ENCODE data around the gene SLC22A12. TPM values are rescaled to one million over a fixed set of nuclear protein-coding genes. Genes with fewer than 3 reads are reported as not detected.
A peak's percentile ranks its signal among the peaks of the same experiment; 100 is the strongest.

The SLC22A12 gene
- total and polyA plus RNA-seq, 2 donors from 2014 or later = 5.3 to 85.9 TPM

DNA sequence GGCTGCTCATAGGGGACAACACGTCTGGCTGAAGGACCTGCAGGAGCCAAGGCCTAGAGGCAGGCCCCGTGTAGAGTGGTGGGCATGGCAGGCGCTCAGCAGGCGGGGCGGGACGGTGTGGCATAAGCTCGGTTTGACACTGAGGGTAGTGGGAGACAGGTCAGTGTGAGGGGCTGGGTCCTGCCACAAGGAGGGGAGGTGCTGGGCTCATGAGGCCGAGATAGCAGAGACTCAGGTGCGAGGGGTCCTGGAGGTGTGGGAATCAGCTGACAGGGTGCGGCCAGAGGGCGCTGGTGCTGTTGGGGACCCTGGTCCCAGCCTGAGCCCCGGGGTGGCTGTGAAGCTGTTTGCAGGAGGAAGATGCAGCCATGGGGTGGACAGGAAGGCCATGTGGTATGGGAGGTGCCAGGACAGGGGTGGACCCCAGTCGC is 6.7 kb downstream of the SLC22A12 start:
- Histone ChIP-seq H3K4me1 (ENCODE audit: control insufficient read depth in 2 of 3, insufficient read depth in 2 of 3, low read depth in 1 of 3, low read length in 3 of 3) (no peaks in the 10 kb centered on the region), H3K4me3 (ENCODE audit: low read length in 3 of 3) (no peak overlapping the region), H3K36me3 (ENCODE audit: control insufficient read depth in 2 of 3, insufficient read depth in 3 of 3, low read length in 3 of 3) (no peaks in the 10 kb centered on the region), H3K9me3 (ENCODE audit: control insufficient read depth in 2 of 3, insufficient read depth in 1 of 3, low read length in 3 of 3) (peaks cover 0 to 2% (median 0%) of the 10 kb centered on the region in 3 donors), H3K27me3 (ENCODE audit: control insufficient read depth, insufficient read depth, low read length) (no peaks in the 10 kb centered on the region), H3K27ac (ENCODE audit: low read depth in 2 of 2, low read length in 2 of 2) (no peak overlapping the region), H3K9ac (ENCODE audit: low read length in 3 of 3) (no peak overlapping the region)
- FAIRE-seq (no peak), DNase-seq (peak in 1 of 5 donors; percentile 46)
- TF ChIP-seq, protein P1, sequence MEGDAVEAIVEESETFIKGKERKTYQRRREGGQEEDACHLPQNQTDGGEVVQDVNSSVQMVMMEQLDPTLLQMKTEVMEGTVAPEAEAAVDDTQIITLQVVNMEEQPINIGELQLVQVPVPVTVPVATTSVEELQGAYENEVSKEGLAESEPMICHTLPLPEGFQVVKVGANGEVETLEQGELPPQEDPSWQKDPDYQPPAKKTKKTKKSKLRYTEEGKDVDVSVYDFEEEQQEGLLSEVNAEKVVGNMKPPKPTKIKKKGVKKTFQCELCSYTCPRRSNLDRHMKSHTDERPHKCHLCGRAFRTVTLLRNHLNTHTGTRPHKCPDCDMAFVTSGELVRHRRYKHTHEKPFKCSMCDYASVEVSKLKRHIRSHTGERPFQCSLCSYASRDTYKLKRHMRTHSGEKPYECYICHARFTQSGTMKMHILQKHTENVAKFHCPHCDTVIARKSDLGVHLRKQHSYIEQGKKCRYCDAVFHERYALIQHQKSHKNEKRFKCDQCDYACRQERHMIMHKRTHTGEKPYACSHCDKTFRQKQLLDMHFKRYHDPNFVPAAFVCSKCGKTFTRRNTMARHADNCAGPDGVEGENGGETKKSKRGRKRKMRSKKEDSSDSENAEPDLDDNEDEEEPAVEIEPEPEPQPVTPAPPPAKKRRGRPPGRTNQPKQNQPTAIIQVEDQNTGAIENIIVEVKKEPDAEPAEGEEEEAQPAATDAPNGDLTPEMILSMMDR (IDR thresholded peaks at IDR 0.05; ENCODE audit: borderline replicate concordance, extremely low read depth, insufficient read depth) = no peak
- intact Hi-C loops (cut with DNase I) = no loop called here

DNA sequence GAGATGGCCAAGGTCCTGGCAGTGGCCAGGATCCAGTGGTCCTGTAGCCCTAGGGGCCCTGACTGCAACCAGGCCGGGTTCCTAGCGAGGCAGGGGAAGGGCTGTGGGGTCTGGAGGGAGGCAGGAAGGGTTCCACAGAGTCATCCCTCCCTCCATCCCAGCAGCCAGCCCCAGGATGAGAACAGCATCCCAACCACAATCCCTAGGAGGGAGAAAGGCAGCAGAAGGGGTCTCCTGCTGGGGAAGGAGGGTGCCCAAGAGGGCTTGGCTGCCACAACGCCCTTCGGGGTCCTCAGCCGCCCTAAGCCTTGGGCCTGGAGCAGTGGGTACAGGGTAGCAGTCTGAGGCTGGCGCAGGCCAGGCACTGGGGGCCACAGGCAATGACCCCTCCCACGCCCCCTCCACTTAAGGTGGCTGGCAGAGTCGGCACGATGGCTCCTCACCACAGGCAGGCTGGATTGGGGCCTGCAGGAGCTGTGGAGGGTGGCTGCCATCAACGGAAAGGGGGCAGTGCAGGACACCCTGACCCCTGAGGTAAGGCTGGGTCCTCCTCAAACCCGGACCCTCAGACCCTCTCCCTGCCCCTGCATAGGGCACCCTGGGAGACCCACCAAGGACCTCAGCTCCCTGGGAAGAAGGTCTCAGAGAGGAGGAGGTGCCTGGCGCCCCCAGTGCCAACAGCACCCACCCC is 7.2 kb downstream of the SLC22A12 start:
- Histone ChIP-seq H3K4me1 (ENCODE audit: control insufficient read depth in 2 of 3, insufficient read depth in 2 of 3, low read depth in 1 of 3, low read length in 3 of 3) (no peaks in the 10 kb centered on the region), H3K9me3 (ENCODE audit: control insufficient read depth in 2 of 3, insufficient read depth in 1 of 3, low read length in 3 of 3) (peaks cover 0 to 2% (median 0%) of the 10 kb centered on the region in 3 donors), H3K27ac (ENCODE audit: low read depth in 2 of 2, low read length in 2 of 2) (no peak overlapping the region), H3K27me3 (ENCODE audit: control insufficient read depth, insufficient read depth, low read length) (no peaks in the 10 kb centered on the region), H3K36me3 (ENCODE audit: control insufficient read depth in 2 of 3, insufficient read depth in 3 of 3, low read length in 3 of 3) (no peaks in the 10 kb centered on the region), H3K9ac (ENCODE audit: low read length in 3 of 3) (no peak overlapping the region), H3K4me3 (ENCODE audit: low read length in 3 of 3) (no peak overlapping the region)
- intact Hi-C loops (cut with DNase I) = no loop called here
- TF ChIP-seq, protein P1 (IDR thresholded peaks at IDR 0.05; ENCODE audit: borderline replicate concordance, extremely low read depth, insufficient read depth) = no peak
- peak in 1 of 5 donors; percentile 61 for DNase-seq
- no peak for FAIRE-seq

DNA sequence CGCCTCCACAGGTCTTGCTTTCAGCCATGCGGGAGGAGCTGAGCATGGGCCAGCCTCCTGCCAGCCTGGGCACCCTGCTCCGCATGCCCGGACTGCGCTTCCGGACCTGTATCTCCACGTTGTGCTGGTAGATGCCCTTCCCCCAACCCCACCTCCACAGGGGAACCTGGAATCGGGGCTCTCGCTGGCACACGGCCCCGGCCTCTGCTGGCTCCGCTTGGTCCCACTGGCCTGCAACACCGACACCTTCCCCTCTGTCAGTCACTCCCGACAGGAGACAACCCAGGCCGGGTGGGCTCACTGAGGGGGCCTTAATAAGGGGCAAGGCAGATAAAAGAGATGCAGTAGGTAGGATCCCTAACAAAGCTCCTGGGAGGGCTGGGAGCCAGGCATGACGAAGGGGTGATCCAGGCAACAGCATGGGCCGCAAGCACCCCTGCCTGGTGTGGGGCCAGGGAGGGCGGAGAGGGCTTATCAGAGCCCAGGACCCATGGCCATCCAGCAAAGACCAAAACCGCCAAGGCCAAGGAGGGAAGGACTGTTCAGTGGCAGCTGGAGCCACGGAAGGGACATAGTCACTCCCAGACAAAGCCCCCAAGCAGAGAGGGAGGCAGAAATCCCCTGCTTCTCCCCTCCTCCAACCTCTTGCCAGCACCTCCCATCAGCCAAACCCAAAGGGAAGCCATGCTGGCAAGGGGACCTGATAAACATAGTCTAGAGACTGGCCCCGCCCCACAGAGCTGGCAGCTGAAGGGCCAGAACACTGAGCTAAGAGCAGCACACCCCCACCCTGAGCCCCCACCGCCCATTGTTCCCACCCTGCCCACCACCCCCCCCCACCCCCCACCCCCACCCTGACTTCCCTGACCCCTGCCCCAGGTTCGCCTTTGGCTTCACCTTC is 8.0 kb downstream of the SLC22A12 start:
- no peak overlapping the region for H3K4me3 ChIP-seq (ENCODE audit: low read length in 3 of 3)
- peaks cover 0 to 2% (median 0%) of the 10 kb centered on the region in 3 donors for H3K9me3 ChIP-seq (ENCODE audit: control insufficient read depth in 2 of 3, insufficient read depth in 1 of 3, low read length in 3 of 3)
- no peaks in the 10 kb centered on the region for H3K4me1 ChIP-seq (ENCODE audit: control insufficient read depth in 2 of 3, insufficient read depth in 2 of 3, low read depth in 1 of 3, low read length in 3 of 3)
- H3K36me3 ChIP-seq (ENCODE audit: control insufficient read depth in 2 of 3, insufficient read depth in 3 of 3, low read length in 3 of 3) = no peaks in the 10 kb centered on the region
- FAIRE-seq = no peak
- intact Hi-C loops (cut with DNase I) = no loop called here
- H3K27me3 ChIP-seq (ENCODE audit: control insufficient read depth, insufficient read depth, low read length) = no peaks in the 10 kb centered on the region
- TF ChIP-seq, protein P1 (IDR thresholded peaks at IDR 0.05; ENCODE audit: borderline replicate concordance, extremely low read depth, insufficient read depth) = no peak
- DNase-seq = peak in 1 of 5 donors; percentile 40
- H3K9ac ChIP-seq (ENCODE audit: low read length in 3 of 3) = no peak overlapping the region
- H3K27ac ChIP-seq (ENCODE audit: low read depth in 2 of 2, low read length in 2 of 2) = no peak overlapping the region

Data from kidney (tissue), 14 donors.